Measurements from ENCODE around the gene KRT7.

- TF ChIP-seq CTCF (IDR thresholded peaks at IDR 0.05) (no peak), POLR2A (IDR thresholded peaks at IDR 0.05) (no peak)
These were observed 58.4 kb downstream of the KRT7 start, which contains the start of gene KRT81 for GRCh38 chr12:52291267-52291935.
